Peyer's patch (tissue), 4 donors: ENCODE data around the gene PTP4A1.

Experiments used
- CTCF ChIP-seq, 6 experiments: fragments of 450-650 bp in 4 of 6; fragments of 200-600 bp in 2 of 6; sonication (generic) in 1 of 6; IDR thresholded peaks; one replicate each; pipeline ENCODE4 v1.5.1; 2017 to 2019; ENCODE audit warnings: antibody characterized with exemption in 6 of 6, mild to moderate bottlenecking in 3 of 6, moderate library complexity in 1 of 6
- POLR2A ChIP-seq, 2 donors: fragments of 450-650 bp; IDR thresholded peaks; one replicate each; pipeline ENCODE4 v1.5.1; 2017; ENCODE audit warnings: antibody characterized with exemption in 2 of 2, mild to moderate bottlenecking in 2 of 2, moderate library complexity in 2 of 2

DNA sequence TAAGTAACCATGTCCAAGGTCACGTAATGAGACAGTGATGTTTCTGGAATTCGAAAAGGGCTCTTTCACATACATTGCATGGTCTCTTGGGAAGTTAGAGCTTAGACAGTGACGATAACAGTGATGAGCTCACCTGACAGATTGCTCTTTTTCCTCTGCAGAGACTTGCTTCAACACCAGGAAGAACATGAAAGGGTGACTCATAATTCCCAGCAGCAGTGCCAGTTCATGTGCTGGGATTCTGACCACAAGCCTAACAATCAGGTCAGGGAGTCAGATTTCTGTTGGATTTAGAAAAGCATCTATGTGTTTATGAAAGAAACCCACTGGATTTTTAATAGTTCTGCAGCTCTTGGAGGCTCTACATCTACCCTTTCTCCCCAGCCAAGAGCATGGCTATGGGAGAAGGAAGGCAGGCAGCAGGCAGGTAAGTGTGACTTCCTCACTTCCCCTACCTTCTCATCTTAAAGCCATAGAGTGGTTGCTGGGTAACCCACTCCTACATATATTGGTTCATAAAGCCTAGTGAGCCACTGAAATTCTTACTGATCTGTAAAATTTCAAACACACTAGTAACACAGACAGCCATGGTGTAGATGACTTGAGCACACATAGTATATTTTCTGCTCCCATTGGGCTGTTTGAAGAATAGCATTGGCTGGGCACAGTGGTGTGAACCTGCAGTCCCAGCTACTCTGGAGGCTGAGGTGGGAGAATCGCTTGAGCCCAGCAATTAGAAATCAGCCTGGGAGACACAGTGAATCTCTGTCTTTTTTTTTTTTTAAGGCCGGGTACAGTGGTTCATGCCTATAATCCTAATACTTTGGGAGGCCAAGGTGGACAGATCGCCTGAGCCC is 44.4 kb upstream of the PTP4A1 start:
- TF ChIP-seq CTCF (IDR thresholded peaks at IDR 0.05) (no peak), POLR2A (IDR thresholded peaks at IDR 0.05) (no peak)
